PFSK-1 (cell line): ENCODE data around the gene LY6G6C.

ENCODE experiments used
- FOXP2 ChIP-seq: optimal IDR thresholded peaks from 2 replicates; pipeline ENCODE3; 2011; ENCODE audit warnings: borderline replicate concordance, control low read depth, inconsistent platforms; ENCODE audit not compliant: insufficient read depth; ENCODE audit errors: extremely low read length, extremely low read depth
- POLR2AphosphoS5 ChIP-seq: IDR thresholded peaks from 2 replicates; pipeline ENCODE4 v1.6.1; 2012; ENCODE audit warnings: low read depth, mild to moderate bottlenecking, control low read depth, low read length, moderate library complexity
- REST ChIP-seq, 2 experiments: IDR thresholded peaks; 2 replicates each; pipeline versions ENCODE4 v1.6.1 to v1.8.0; 2011 to 2012; ENCODE audit warnings: low read depth in 2 of 2, low read length in 2 of 2, control low read depth in 1 of 2, inconsistent platforms in 1 of 2, mild to moderate bottlenecking in 1 of 2, moderate library complexity in 1 of 2; ENCODE audit not compliant: insufficient read depth in 1 of 2
- SIN3A ChIP-seq: IDR thresholded peaks from 2 replicates; pipeline ENCODE4 v1.6.1; 2012; ENCODE audit warnings: mild to moderate bottlenecking, low read length, moderate library complexity, borderline replicate concordance; ENCODE audit not compliant: insufficient read depth
- TAF1 ChIP-seq: IDR thresholded peaks from 2 replicates; pipeline ENCODE4 v1.6.1; 2012; ENCODE audit warnings: low read length, control low read depth, borderline replicate concordance; ENCODE audit not compliant: insufficient read depth

The LY6G6C gene

GRCh38 chr6:31693535-31693934 lies 28.0 kb downstream of the LY6G6C start:
- no peak for TF ChIP-seq FOXP2
- no peak for TF ChIP-seq POLR2AphosphoS5
- TF ChIP-seq REST (IDR thresholded peaks at IDR 0.05; ENCODE audit: insufficient read depth in 1 of 2, low read depth in 2 of 2, low read length in 2 of 2): no peak
- no peak for TF ChIP-seq SIN3A
- TF ChIP-seq TAF1: no peak

GRCh38 chr6:31692886-31693285 lies 28.7 kb downstream of the LY6G6C start:
- no peak for TF ChIP-seq TAF1
- no peak for TF ChIP-seq FOXP2
- TF ChIP-seq SIN3A: no peak
- no peak for TF ChIP-seq POLR2AphosphoS5
- no peak for TF ChIP-seq REST (IDR thresholded peaks at IDR 0.05; ENCODE audit: insufficient read depth in 1 of 2, low read depth in 2 of 2, low read length in 2 of 2)

GRCh38 chr6:31692353-31692752 lies 29.2 kb downstream of the LY6G6C start:
- TF ChIP-seq POLR2AphosphoS5 (no peak), SIN3A (no peak), REST (IDR thresholded peaks at IDR 0.05; ENCODE audit: insufficient read depth in 1 of 2, low read depth in 2 of 2, low read length in 2 of 2) (no peak), TAF1 (no peak), FOXP2 (no peak)

GRCh38 chr6:31691564-31692108 lies 29.9 kb downstream of the LY6G6C start:
- TF ChIP-seq SIN3A (no peak), TAF1 (no peak), POLR2AphosphoS5 (no peak), FOXP2 (no peak), REST (IDR thresholded peaks at IDR 0.05; ENCODE audit: insufficient read depth in 1 of 2, low read depth in 2 of 2, low read length in 2 of 2) (no peak)

GRCh38 chr6:31691078-31691463 lies 30.5 kb downstream of the LY6G6C start:
- TF ChIP-seq SIN3A: no peak
- TF ChIP-seq POLR2AphosphoS5: no peak
